GM04504 (cell line): Measurements from ENCODE around the gene TRAF1.

Experiments
- DNase-seq: peaks from one replicate; pipeline ENCODE4 v3.0.0-alpha.2; 2012; ENCODE audit warnings: low read depth

TRAF1 gene

GRCh38 chr9:120910643-120911042 lies 16.0 kb downstream of the TRAF1 start:
- DNase-seq, result no peak

DNA sequence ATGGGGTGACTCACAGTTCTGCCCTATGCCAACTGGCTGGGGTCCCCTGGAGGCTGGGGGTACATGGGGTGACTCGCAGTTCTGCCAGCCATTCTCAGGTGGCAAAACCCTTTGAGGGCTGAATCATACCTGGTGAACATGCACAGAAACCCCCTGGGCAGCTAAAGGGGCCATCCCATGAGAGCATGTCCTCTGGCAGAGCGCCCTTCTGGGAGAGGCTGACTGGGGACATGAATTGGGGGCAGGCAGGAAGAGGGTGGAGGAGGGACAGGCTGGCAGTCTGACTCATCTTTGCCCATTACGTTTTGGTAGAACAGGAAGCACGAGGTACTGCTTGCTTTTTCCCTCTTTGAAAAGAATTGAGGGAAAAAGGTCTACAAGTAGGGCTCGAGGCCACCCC lies 16.7 kb downstream of the TRAF1 start:
- no peak for DNase-seq

GRCh38 chr9:120905315-120906164 lies 21.1 kb downstream of the TRAF1 start:
- no peak for DNase-seq

DNA sequence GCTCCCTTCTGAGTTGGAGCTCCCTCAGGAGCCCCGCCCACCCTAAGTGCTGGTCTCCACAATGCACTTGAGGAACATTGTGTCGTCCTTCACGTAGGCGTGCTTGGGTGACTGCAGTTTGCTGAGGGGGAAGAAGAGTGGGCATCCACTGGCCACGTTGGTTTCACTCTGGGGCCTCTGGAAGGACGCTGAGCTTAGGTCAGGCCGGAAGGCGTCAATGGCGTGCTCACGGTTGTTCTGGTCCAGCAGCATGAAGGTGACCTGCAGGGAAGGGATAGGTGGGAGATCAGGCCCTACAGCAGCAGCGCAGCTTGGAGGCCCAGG lies 21.7 kb downstream of the TRAF1 start:
- no peak for DNase-seq

GRCh38 chr9:120904061-120904977 lies 22.3 kb downstream of the TRAF1 start:
- DNase-seq, result no peak

DNA sequence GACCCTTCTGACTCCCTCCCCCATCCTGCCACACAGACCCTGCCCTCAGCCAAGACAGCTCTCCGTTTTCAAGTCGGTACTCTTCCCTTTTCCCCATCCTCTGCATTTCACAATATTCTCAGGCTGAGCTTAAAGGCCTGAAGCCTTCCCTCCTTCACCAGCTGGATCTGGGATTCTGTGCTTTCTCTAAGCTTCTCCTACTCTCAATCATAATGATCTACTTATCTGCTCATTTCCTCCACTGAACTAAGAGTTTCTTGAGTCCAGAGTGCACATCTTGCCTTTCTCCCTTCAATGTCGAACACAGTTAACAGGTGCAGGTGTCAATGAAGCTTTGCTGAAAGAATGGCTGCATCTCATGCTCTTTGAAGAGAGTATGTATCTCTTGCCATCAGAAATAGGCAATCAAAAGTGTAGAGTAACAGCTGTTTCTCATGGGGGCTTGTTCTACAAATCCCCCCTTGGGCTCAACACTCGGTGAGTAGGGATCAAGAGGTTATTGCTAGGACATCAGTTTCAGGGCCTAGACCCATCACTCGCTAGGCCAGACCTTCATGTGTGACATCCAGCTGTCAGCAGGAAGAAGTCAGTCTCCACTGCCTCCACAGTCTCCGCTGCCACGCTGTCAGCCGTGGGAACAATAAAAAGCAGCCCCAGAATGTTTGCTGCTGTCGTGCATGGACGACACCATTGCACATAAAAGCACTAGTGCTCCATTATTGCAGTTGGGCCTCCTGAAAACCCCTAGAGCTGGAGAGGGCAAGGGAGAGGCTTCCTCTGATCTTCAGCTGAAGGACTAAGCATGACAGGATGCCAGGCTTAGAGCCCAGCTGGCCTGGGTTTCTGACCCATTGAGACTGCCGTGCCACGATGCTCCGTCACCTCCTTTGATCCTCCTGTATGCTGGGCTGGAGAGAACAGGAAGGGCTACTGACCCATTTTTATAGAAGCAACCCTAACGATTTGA lies 23.7 kb downstream of the TRAF1 start:
- DNase-seq, result no peak

DNA sequence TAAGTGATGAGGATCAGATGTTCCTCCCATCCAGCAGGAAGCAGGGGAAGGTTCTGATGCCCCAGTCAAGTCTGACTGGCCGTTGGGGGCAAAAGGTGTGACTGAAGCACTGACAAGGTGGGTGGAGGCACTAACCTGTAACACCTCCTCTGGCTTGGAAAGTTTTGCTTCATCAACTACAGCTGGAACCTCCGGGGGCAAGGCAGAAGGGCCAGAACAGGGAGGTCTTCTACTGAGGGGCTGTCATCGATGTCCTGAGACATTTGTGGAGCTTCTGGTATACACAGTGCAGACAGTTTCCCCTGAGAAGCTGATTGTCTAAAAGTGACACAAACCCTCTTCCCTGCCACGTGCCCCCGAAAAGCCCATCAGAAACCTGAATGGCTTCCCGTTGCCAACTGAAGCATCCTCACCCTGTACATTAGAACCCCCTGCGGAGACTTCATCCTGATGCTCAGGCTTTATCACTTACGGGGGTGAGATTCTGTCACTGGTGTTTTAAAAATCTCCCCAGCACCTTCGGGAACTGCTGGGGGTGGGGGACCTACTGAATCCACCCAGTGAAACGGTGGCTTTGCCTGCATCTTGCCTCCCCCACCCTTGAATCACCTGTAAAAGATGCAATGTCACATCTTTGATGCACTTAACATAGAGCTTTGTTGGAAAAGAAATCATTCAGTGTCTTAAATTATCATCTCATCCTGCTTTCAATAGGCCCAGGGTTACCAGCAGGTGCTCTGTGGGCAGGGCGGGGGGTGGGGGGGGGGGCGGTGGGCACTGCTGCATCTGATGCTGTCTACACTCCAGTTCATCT lies 24.6 kb downstream of the TRAF1 start:
- DNase-seq, result no peak

GRCh38 chr9:120900824-120901223 lies 25.8 kb downstream of the TRAF1 start:
- DNase-seq, result no peak

- no peak for DNase-seq
These were observed 27.0 kb downstream of the TRAF1 start for GRCh38 chr9:120899490-120900068.

- DNase-seq, result no peak
These were observed 28.2 kb downstream of the TRAF1 start for GRCh38 chr9:120898396-120898795.

DNA sequence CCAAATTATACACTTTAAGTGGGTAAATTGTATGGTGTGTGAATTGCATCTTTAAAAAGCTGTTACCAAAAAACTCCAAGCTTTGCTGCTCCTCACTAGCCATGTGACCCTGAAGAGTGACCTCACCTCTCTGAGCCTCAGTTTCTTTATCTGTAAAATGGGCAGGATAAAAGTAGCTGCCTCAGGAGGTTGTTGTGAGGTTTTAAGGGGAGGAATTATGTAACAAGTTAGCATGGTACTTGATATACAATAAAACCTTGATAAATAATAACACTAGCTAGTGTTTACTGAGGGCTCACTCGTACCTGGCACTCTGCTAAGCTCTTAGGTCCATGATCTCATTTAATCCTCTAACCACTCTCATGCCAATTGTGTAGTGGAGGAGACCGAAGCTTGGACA lies 30.6 kb downstream of the TRAF1 start:
- no peak for DNase-seq

DNA sequence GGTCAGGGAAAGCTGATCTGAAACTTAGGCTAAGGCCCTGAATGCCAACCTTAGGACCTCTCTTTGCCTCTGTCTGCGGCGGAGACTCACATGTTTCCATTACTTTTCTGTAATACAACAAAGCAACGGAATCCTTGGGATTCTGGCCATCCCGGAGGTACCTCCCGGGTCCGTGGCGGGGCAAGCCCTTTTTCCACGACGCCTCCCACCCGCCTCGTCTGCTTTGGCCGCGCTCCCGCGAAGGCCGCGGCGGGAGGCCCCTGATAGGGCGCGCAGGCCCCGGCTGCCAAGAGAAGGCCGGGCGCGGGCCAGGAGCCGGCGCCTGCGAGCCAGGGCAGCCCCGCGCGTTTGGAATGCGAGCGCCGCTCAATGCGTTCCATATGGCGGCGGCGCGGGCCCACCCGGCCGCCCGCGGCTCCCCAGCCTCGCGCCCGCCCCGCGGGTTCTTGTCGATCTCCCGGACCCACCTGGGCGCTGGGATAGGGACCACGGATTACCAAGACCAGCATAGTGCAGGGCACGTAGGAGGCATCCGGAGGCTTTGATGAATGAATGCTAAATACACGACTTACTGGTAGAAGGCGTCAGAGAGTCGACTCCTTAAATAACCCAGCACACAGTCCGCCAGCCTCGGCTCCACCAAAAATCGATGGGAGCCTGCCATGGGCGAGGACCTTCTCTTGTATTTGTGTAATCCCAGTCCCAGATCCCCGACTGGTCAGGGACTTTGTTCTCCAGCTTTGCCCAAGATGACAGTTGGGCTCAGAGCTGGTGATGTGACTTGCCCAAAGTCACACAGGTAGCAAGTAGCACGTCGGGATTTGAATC lies 32.1 kb downstream of the TRAF1 start:
- no peak for DNase-seq

GRCh38 chr9:120893611-120894307 lies 32.8 kb downstream of the TRAF1 start:
- DNase-seq, result no peak

DNA sequence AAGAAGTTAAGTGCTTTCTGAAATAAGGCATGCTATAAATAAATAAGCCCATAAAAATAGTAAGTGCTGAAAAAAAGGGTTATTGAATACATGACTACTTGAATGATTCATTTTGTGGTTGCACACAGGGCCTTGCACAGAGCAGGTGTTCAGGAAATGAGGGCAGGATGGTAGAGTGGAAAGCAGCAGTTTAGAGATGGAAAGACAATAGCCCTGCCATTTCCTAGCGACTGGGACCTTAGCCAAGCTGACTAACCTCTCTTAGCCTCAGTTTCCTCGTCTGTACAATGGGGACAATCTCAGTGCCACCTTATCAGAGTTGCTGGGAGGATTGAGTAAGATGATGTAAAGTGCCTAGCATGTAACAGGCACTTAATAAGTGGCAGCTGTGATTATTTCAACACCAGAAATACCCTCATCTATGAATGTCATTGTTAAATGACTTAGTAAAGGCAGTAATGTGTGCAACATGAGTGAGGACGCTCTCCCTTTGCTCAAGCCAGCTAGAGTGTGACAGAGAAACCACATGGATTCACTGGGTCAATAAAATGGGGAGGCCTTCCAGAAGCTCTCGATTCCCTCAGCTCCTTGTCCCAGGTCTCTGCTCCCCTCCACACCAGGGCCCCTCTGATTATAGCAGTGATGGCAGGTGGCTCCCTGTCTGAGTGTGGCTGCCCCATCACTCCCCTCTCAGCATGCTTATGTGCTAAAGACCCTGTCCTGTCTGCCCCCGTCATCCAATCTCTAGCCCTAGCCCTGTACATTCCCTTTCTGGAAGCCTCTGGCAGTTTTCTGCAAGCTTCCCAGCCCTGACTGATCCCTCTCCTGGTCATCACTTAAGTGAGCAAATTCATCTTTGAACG lies 33.6 kb downstream of the TRAF1 start:
- no peak for DNase-seq

DNA sequence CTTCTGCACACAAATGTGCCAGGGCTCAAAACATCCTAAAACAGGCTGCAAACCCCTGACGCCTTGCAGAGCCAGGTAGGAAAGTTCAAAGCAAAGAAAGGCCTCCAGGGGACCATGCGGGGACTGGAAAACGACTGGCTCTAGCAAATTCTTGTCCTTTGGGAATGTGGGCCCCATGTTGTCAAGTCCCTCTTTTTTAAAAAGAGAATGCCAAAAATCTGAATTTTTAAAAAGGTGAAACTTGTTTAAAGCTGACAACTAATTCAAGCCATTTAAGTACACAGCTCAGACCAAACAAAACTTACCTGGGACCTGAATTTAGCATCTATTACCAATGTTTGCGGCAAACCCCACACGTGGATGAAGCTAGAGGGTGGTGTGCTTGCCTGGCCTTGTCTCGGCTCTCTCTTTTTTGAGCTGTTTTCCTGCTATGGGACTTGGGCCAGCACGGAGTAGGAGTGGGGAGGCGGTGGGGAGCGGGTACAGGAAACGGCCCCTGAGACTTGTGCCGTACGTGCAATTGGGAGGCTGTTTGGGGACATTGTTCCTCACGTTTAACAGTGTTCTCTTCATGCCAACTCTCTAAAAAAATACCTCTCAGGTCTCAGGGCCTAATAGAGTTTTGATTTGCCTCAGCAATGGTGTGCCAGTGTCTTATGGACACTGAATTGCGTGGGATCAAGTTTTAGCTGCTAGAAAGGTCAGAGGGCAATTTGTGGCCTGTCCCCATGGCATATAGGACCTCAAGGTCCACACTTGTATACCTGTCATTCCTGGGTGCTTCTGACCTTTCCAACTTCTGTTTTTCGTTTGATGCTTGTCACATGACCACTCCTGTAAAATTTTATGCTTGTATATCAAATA lies 34.5 kb downstream of the TRAF1 start:
- DNase-seq, result no peak

GRCh38 chr9:120891245-120891883 lies 35.2 kb downstream of the TRAF1 start:
- DNase-seq, result no peak
